ENCODE results near the gene XNDC1N.

GRCh38 chr11:71955898-71956456, 27.6 kb upstream of the XNDC1N start:
- TF ChIP-seq, protein P1, sequence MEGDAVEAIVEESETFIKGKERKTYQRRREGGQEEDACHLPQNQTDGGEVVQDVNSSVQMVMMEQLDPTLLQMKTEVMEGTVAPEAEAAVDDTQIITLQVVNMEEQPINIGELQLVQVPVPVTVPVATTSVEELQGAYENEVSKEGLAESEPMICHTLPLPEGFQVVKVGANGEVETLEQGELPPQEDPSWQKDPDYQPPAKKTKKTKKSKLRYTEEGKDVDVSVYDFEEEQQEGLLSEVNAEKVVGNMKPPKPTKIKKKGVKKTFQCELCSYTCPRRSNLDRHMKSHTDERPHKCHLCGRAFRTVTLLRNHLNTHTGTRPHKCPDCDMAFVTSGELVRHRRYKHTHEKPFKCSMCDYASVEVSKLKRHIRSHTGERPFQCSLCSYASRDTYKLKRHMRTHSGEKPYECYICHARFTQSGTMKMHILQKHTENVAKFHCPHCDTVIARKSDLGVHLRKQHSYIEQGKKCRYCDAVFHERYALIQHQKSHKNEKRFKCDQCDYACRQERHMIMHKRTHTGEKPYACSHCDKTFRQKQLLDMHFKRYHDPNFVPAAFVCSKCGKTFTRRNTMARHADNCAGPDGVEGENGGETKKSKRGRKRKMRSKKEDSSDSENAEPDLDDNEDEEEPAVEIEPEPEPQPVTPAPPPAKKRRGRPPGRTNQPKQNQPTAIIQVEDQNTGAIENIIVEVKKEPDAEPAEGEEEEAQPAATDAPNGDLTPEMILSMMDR (IDR thresholded peaks at IDR 0.05) = no peak
- TF ChIP-seq TEAD4 (IDR thresholded peaks at IDR 0.05; ENCODE audit: borderline replicate concordance, insufficient read depth) (no peak), CHD2 (IDR thresholded peaks at IDR 0.05; ENCODE audit: low read length, partially characterized antibody) (no peak), FOXM1 (IDR thresholded peaks at IDR 0.05; ENCODE audit: low read depth) (no peak)
